WTC11 (cell line): ENCODE data around the gene TTLL11. TPM values are rescaled to one million over a fixed set of nuclear protein-coding genes. Genes with fewer than 3 reads are reported as not detected.

Experiments used
- ATAC-seq: fragments of 200-7000 bp; cut with Tn5 transposase; 2 replicates; pipeline ENCODE4 v1.10.0; 2021; ENCODE audit warnings: mild to moderate bottlenecking, moderate library complexity
- CTCF ChIA-PET: fragments of 300-600 bp; sonication (Branson Sonifier 250); formaldehyde crosslinking; loops from one replicate; lab custom pipeline; 2021; ENCODE audit warnings: antibody characterized with exemption; lab: Charles Lee
- POLR2A ChIA-PET: fragments of 350-600 bp; sonication (Branson Sonifier 250); formaldehyde crosslinking; loops from one replicate; lab custom pipeline; 2021; ENCODE audit warnings: antibody characterized with exemption; lab: Charles Lee
- DNase-seq: peaks from one replicate; pipeline ENCODE4 v3.0.0; 2021; ENCODE audit warnings: low spot score
- H3K27ac Mint-ChIP-seq: 2 replicates; pipeline ENCODE4 v1.8.0; 2021; ENCODE audit warnings: mixed read lengths
- H3K27me3 Mint-ChIP-seq: 2 replicates; pipeline ENCODE4 v1.8.0; 2021; ENCODE audit warnings: low read depth, mild to moderate bottlenecking, moderate library complexity, mixed read lengths
- H3K36me3 Mint-ChIP-seq: 2 replicates; pipeline ENCODE4 v1.8.0; 2021; ENCODE audit warnings: mixed read lengths
- H3K4me1 Mint-ChIP-seq: 2 replicates; pipeline ENCODE4 v1.8.0; 2022; ENCODE audit warnings: mixed read lengths
- H3K4me3 Mint-ChIP-seq: 2 replicates; pipeline ENCODE4 v1.8.0; 2021; ENCODE audit warnings: mild to moderate bottlenecking, moderate library complexity, mixed read lengths
- H3K9me3 Mint-ChIP-seq: 2 replicates; pipeline ENCODE4 v1.8.0; 2021; ENCODE audit warnings: mixed read lengths
- ATF1 ChIP-seq: sonication (generic); formaldehyde crosslinking; IDR thresholded peaks from 2 replicates; pipeline ENCODE4 v1.8.1; 2023; ENCODE audit warnings: mild to moderate bottlenecking, moderate library complexity, missing genetic modification reagents
- EMX1 ChIP-seq: fragments of 250-450 bp; sonication (Bioruptor Pico); IDR thresholded peaks from 2 replicates; pipeline ENCODE4 v1.8.0; 2021; ENCODE audit warnings: mild to moderate bottlenecking
- FOXJ3 ChIP-seq: sonication (generic); formaldehyde crosslinking; IDR thresholded peaks from 2 replicates; pipeline ENCODE4 v1.9.0; 2021; ENCODE audit warnings: missing genetic modification reagents, mild to moderate bottlenecking, borderline replicate concordance
- FOXP1 ChIP-seq: sonication (generic); formaldehyde crosslinking; IDR thresholded peaks from 2 replicates; pipeline ENCODE4 v1.8.0; 2022; ENCODE audit warnings: missing genetic modification reagents, mild to moderate bottlenecking, moderate library complexity, borderline replicate concordance
- GABPB1 ChIP-seq: sonication (generic); formaldehyde crosslinking; IDR thresholded peaks from 2 replicates; pipeline ENCODE4 v1.8.1; 2023; ENCODE audit warnings: mild to moderate bottlenecking, missing genetic modification reagents
- GRHL2 ChIP-seq: fragments of 250-450 bp; sonication (Bioruptor Pico); IDR thresholded peaks from 2 replicates; pipeline ENCODE4 v1.8.0; 2022; ENCODE audit warnings: mild to moderate bottlenecking, moderate library complexity; ENCODE audit not compliant: insufficient replicate concordance, severe bottlenecking
- HMGA2 ChIP-seq: fragments of 250-450 bp; sonication (Bioruptor Pico); IDR thresholded peaks from 2 replicates; pipeline ENCODE4 v1.4.0; 2021; ENCODE audit warnings: mild to moderate bottlenecking, moderate library complexity
- IRF2 ChIP-seq: sonication (generic); formaldehyde crosslinking; IDR thresholded peaks from 2 replicates; pipeline ENCODE4 v1.8.0; 2022; ENCODE audit warnings: low read depth, missing genetic modification reagents, borderline replicate concordance
- JAZF1 ChIP-seq: fragments of 250-450 bp; sonication (Bioruptor Pico); IDR thresholded peaks from 2 replicates; pipeline ENCODE4 v1.9.0; 2021; ENCODE audit warnings: moderate library complexity, mild to moderate bottlenecking, inconsistent platforms
- JUN ChIP-seq: sonication (generic); formaldehyde crosslinking; IDR thresholded peaks from 2 replicates; pipeline ENCODE4 v1.8.0; 2023; ENCODE audit warnings: mild to moderate bottlenecking, missing genetic modification reagents
- NFATC4 ChIP-seq: fragments of 250-450 bp; sonication (Bioruptor Pico); IDR thresholded peaks from 2 replicates; pipeline ENCODE4 v1.9.0; 2021; ENCODE audit warnings: mild to moderate bottlenecking
- NFE2L1 ChIP-seq: sonication (generic); formaldehyde crosslinking; IDR thresholded peaks from 2 replicates; pipeline ENCODE4 v1.8.1; 2023; ENCODE audit warnings: missing genetic modification reagents
- NR2C2 ChIP-seq: sonication (generic); formaldehyde crosslinking; IDR thresholded peaks from 2 replicates; pipeline ENCODE4 v1.8.0; 2022; ENCODE audit warnings: mild to moderate bottlenecking, missing genetic modification reagents
- SMAD3 ChIP-seq: sonication (generic); formaldehyde crosslinking; IDR thresholded peaks from 2 replicates; pipeline ENCODE4 v1.8.0; 2022; ENCODE audit warnings: missing genetic modification reagents, mild to moderate bottlenecking, borderline replicate concordance
- SMAD4 ChIP-seq: sonication (generic); formaldehyde crosslinking; IDR thresholded peaks from 2 replicates; pipeline ENCODE4 v1.8.0; 2022; ENCODE audit warnings: mild to moderate bottlenecking, missing genetic modification reagents
- total RNA-seq: library from RNA; stranded (reverse); gene quantifications from 3 replicates; pipeline ENCODE4 v1.2.3, GENCODE V29; 2021
- TF ChIP-seq, protein P1 (sequence below): sonication (generic); formaldehyde crosslinking; IDR thresholded peaks from 2 replicates; pipeline ENCODE4 v1.8.0; 2022; ENCODE audit warnings: mild to moderate bottlenecking, missing genetic modification reagents
- TF ChIP-seq, protein P2 (sequence below): sonication (generic); formaldehyde crosslinking; IDR thresholded peaks from 2 replicates; pipeline ENCODE4 v1.8.1; 2022; ENCODE audit warnings: low read depth, missing genetic modification reagents, borderline replicate concordance
- TF ChIP-seq, protein P3 (sequence below): sonication (generic); formaldehyde crosslinking; IDR thresholded peaks from 2 replicates; pipeline ENCODE4 v1.8.1; 2023; ENCODE audit warnings: mild to moderate bottlenecking, missing genetic modification reagents, borderline replicate concordance
- TF ChIP-seq, protein P4 (sequence below): fragments of 250-450 bp; sonication (Bioruptor Pico); IDR thresholded peaks from 2 replicates; pipeline ENCODE4 v1.9.0; 2021; ENCODE audit warnings: mild to moderate bottlenecking

Gene TTLL11
- total RNA-seq, 1 experiment from 2014 or later: 1.1 TPM

DNA sequence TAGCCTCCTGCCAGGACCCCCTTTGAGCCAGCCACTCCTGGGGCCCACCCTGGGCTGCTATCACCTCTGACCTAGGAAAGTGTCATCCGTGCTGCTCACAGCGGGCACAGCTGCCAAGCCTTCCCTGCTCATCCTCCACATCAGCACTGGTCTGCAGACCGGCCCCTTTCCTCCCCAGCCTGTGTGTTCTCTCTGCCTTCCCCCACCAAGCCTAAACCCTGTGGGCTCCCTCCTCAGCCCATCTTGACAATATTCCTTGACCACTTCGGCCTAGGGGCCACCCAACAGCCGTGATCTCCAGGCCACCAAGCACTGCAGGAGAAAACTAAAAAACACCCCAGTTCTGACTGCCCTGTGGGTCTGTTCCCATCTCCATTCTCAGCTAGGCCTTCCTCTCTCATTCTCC is 306.6 kb downstream of the TTLL11 start:
- H3K27ac Mint-ChIP-seq: peak overlapping the region; percentile 81
- H3K4me3 Mint-ChIP-seq: no peak overlapping the region
- ChIA-PET POLR2A (no interaction called here), CTCF (interaction anchor here (0.7 to 3.9 kb wide), 3 partner anchors 60 to 144 kb away, joined by 4 to 16 read pairs (median 6); no protein-coding TSS in a partner anchor)
- H3K4me1 Mint-ChIP-seq: peaks cover 50% of the 10 kb centered on the region
- H3K27me3 Mint-ChIP-seq: peaks cover 4% of the 10 kb centered on the region; the same call in 1 of the 2 replicates
- H3K36me3 Mint-ChIP-seq: peaks cover 21% of the 10 kb centered on the region
- DNase-seq (no peak), ATAC-seq (no peak)
- peaks cover 17% of the 10 kb centered on the region for H3K9me3 Mint-ChIP-seq
- no peak for TF ChIP-seq JAZF1 (CRISPR knock-in tag)
- TF ChIP-seq, protein P1, sequence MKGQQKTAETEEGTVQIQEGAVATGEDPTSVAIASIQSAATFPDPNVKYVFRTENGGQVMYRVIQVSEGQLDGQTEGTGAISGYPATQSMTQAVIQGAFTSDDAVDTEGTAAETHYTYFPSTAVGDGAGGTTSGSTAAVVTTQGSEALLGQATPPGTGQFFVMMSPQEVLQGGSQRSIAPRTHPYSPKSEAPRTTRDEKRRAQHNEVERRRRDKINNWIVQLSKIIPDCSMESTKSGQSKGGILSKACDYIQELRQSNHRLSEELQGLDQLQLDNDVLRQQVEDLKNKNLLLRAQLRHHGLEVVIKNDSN (CRISPR knock-in tag): no peak
- TF ChIP-seq FOXJ3 (CRISPR knock-in tag): no peak
- TF ChIP-seq, protein P2, sequence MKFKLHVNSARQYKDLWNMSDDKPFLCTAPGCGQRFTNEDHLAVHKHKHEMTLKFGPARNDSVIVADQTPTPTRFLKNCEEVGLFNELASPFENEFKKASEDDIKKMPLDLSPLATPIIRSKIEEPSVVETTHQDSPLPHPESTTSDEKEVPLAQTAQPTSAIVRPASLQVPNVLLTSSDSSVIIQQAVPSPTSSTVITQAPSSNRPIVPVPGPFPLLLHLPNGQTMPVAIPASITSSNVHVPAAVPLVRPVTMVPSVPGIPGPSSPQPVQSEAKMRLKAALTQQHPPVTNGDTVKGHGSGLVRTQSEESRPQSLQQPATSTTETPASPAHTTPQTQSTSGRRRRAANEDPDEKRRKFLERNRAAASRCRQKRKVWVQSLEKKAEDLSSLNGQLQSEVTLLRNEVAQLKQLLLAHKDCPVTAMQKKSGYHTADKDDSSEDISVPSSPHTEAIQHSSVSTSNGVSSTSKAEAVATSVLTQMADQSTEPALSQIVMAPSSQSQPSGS (CRISPR knock-in tag): no peak
- TF ChIP-seq ATF1 (CRISPR knock-in tag): no peak

DNA sequence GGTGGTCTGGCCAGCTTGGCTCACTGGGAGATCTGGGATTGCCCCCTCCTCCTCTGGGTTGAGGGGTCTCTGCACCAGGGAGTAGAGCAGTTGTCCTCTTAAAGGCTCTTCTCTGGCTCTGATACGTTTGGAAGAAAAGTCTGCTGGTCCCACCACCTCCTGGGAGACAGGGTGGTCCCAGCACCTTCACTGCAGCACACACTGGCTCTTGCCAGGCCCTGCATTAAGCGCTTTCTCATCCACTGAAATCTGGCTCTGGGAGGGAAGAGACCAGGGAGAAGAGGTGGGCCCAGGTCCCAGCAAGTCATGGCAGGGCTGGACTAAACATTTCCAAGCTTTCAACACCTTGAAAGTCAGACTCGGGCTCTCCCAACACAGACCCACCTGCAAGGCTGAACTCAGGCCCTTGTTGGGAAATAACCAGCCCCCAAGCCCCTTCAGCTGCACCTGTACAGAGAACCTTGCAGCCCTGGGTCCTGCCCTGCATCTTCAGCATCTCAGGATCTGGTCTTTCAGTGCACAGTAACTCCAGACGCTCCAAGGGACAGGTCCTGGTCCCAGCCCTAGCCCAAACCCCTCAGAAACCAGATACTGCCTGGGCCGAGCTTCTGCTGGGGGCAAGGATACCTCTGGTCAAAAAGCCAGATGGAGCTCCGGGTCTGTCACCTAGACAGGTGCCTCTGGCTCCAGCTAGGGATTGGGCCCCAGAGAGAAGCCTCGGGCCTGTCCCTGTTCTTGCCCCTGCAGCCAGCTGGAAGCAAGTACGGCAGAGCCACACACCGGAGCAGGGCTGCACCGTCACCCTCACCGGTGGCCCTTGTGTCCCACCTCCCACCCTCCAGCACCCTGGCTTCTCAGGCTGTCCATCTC is 307.2 kb downstream of the TTLL11 start:
- Mint-ChIP-seq H3K36me3 (peaks cover 21% of the 10 kb centered on the region), H3K27me3 (peaks cover 3% of the 10 kb centered on the region; the same call in 1 of the 2 replicates), H3K9me3 (peaks cover 11% of the 10 kb centered on the region), H3K4me3 (no peak overlapping the region), H3K27ac (peak overlapping the region; percentile 27; the same call in 1 of the 2 replicates), H3K4me1 (peaks cover 49% of the 10 kb centered on the region)
- ATAC-seq (no peak), DNase-seq (no peak)
- ChIA-PET POLR2A (no interaction called here), CTCF (interaction anchor here (0.7 to 3.9 kb wide), 6 partner anchors 42 to 146 kb away, joined by 3 to 16 read pairs (median 4); no protein-coding TSS in a partner anchor)
- TF ChIP-seq SMAD4: no peak
- no peak for TF ChIP-seq NR2C2 (CRISPR knock-in tag)
- no peak for TF ChIP-seq GABPB1 (CRISPR knock-in tag)
- no peak for TF ChIP-seq NFATC4
- no peak for TF ChIP-seq NFE2L1 (CRISPR knock-in tag)
- no peak for TF ChIP-seq GRHL2 (CRISPR knock-in tag)
- TF ChIP-seq HMGA2 (CRISPR knock-in tag): no peak
- no peak for TF ChIP-seq SMAD3 (CRISPR knock-in tag)
- no peak for TF ChIP-seq FOXP1 (CRISPR knock-in tag)

DNA sequence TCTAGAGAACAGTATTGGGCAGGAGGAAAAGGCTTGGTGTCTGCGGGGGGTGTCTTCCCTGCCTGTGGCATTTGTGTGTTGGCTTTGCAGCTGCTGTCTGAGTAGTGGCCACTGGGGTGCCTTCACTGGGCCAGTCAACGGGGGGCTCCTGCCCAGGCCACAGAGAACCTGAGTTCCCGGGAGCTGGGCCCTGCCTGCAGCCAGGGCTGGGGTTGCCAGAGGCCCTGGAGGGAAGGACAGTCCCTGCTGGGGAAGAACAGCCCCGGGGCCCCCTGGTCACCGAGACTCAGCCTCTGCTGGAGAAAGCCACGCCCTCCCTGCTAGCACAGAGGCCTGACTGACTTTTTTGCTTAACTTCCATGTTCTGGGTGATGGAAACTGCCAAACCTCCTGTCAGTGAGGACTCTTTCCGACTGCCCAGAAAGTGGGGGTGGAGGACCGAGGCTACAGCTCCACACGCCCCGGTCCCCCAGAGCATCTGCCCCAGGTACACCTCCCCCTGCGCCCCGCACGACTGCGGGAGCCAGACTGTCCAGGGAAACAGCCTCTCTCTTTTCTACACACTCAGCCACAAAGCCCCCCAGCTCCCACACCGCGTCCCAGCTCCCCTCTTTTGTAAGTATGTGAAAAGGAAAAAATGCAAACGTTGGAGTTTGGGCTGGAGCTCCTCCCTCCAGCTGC is 308.2 kb downstream of the TTLL11 start:
- DNase-seq (peak; percentile 34), ATAC-seq (peak; percentile 14)
- H3K27ac Mint-ChIP-seq: peak overlapping the region; percentile 84
- H3K4me3 Mint-ChIP-seq: no peak overlapping the region
- H3K36me3 Mint-ChIP-seq: peaks cover 13% of the 10 kb centered on the region; the same call in 1 of the 2 replicates
- CTCF ChIA-PET: interaction anchor here (0.7 to 3.9 kb wide), 9 partner anchors 41 to 235 kb away, joined by 3 to 16 read pairs (median 3); no protein-coding TSS in a partner anchor
- POLR2A ChIA-PET: no interaction called here
- no peaks in the 10 kb centered on the region for H3K27me3 Mint-ChIP-seq
- peaks cover 43% of the 10 kb centered on the region for H3K4me1 Mint-ChIP-seq
- peaks cover under 1% of the 10 kb centered on the region; the same call in 1 of the 2 replicates for H3K9me3 Mint-ChIP-seq
- TF ChIP-seq JUN (CRISPR knock-in tag): no peak
- no peak for TF ChIP-seq IRF2 (CRISPR knock-in tag)
- TF ChIP-seq, protein P3, sequence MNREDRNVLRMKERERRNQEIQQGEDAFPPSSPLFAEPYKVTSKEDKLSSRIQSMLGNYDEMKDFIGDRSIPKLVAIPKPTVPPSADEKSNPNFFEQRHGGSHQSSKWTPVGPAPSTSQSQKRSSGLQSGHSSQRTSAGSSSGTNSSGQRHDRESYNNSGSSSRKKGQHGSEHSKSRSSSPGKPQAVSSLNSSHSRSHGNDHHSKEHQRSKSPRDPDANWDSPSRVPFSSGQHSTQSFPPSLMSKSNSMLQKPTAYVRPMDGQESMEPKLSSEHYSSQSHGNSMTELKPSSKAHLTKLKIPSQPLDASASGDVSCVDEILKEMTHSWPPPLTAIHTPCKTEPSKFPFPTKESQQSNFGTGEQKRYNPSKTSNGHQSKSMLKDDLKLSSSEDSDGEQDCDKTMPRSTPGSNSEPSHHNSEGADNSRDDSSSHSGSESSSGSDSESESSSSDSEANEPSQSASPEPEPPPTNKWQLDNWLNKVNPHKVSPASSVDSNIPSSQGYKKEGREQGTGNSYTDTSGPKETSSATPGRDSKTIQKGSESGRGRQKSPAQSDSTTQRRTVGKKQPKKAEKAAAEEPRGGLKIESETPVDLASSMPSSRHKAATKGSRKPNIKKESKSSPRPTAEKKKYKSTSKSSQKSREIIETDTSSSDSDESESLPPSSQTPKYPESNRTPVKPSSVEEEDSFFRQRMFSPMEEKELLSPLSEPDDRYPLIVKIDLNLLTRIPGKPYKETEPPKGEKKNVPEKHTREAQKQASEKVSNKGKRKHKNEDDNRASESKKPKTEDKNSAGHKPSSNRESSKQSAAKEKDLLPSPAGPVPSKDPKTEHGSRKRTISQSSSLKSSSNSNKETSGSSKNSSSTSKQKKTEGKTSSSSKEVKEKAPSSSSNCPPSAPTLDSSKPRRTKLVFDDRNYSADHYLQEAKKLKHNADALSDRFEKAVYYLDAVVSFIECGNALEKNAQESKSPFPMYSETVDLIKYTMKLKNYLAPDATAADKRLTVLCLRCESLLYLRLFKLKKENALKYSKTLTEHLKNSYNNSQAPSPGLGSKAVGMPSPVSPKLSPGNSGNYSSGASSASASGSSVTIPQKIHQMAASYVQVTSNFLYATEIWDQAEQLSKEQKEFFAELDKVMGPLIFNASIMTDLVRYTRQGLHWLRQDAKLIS (CRISPR knock-in tag): no peak
- TF ChIP-seq, protein P4, sequence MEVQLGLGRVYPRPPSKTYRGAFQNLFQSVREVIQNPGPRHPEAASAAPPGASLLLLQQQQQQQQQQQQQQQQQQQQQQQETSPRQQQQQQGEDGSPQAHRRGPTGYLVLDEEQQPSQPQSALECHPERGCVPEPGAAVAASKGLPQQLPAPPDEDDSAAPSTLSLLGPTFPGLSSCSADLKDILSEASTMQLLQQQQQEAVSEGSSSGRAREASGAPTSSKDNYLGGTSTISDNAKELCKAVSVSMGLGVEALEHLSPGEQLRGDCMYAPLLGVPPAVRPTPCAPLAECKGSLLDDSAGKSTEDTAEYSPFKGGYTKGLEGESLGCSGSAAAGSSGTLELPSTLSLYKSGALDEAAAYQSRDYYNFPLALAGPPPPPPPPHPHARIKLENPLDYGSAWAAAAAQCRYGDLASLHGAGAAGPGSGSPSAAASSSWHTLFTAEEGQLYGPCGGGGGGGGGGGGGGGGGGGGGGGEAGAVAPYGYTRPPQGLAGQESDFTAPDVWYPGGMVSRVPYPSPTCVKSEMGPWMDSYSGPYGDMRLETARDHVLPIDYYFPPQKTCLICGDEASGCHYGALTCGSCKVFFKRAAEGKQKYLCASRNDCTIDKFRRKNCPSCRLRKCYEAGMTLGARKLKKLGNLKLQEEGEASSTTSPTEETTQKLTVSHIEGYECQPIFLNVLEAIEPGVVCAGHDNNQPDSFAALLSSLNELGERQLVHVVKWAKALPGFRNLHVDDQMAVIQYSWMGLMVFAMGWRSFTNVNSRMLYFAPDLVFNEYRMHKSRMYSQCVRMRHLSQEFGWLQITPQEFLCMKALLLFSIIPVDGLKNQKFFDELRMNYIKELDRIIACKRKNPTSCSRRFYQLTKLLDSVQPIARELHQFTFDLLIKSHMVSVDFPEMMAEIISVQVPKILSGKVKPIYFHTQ: no peak
- TF ChIP-seq EMX1 (CRISPR knock-in tag): no peak
